Karpas-422 (cell line): Measurements from ENCODE around the gene PUM1. TPM values are rescaled to one million over a fixed set of nuclear protein-coding genes. Genes with fewer than 3 reads are reported as not detected.

ENCODE experiments used
- DNase-seq: peaks from one replicate; pipeline ENCODE4 v3.0.0-alpha.2; 2015
- H2AFZ ChIP-seq: fragments of 200-600 bp; sonication (generic); 2 replicates; pipeline ENCODE4 v1.6.1; 2014; ENCODE audit warnings: antibody characterized with exemption, low read length, mixed read lengths
- H3K27ac ChIP-seq: fragments of 200-600 bp; sonication (generic); 2 replicates; pipeline ENCODE4 v1.5.1; 2014; ENCODE audit warnings: mild to moderate bottlenecking, low read length, moderate library complexity
- H3K27me3 ChIP-seq: fragments of 200-600 bp; sonication (generic); 2 replicates; pipeline ENCODE4 v1.6.1; 2014; ENCODE audit warnings: low read length, mixed read lengths
- H3K36me3 ChIP-seq: fragments of 200-600 bp; sonication (generic); 2 replicates; pipeline ENCODE4 v1.6.1; 2014; ENCODE audit warnings: low read length, mixed read lengths; ENCODE audit not compliant: insufficient read depth
- H3K4me1 ChIP-seq: fragments of 200-600 bp; sonication (generic); 2 replicates; pipeline ENCODE4 v1.6.1; 2014; ENCODE audit warnings: mild to moderate bottlenecking, low read length, mixed read lengths
- H3K4me2 ChIP-seq: fragments of 200-600 bp; sonication (generic); 2 replicates; pipeline ENCODE4 v1.6.1; 2014; ENCODE audit warnings: low read length, low read depth, mild to moderate bottlenecking; ENCODE audit not compliant: poor library complexity, severe bottlenecking
- H3K4me3 ChIP-seq: fragments of 200-600 bp; sonication (generic); 2 replicates; pipeline ENCODE4 v1.5.1; 2014; ENCODE audit warnings: mild to moderate bottlenecking, antibody characterized with exemption, low read length, mixed read lengths
- H3K79me2 ChIP-seq: fragments of 200-600 bp; sonication (generic); 2 replicates; pipeline ENCODE4 v1.6.1; 2014; ENCODE audit warnings: mild to moderate bottlenecking, low read length, mixed read lengths
- H3K9ac ChIP-seq: fragments of 200-600 bp; sonication (generic); 2 replicates; pipeline ENCODE4 v1.6.0; 2014; ENCODE audit warnings: low read length
- H3K9me2 ChIP-seq: fragments of 200-600 bp; sonication (generic), shearing (Covaris generic); replicated peaks from 2 replicates; pipeline ENCODE4 v1.6.0; 2014; ENCODE audit warnings: mild to moderate bottlenecking, low read length, moderate library complexity; ENCODE audit not compliant: insufficient read depth
- H3K9me3 ChIP-seq: fragments of 300-700, 200-600 bp; sonication (generic); 2 replicates; pipeline ENCODE4 v1.6.1; 2014; ENCODE audit warnings: low read length, mixed read lengths
- H4K20me1 ChIP-seq: fragments of 200-600 bp; sonication (generic); 2 replicates; pipeline ENCODE4 v1.6.1; 2014; ENCODE audit warnings: mild to moderate bottlenecking, antibody characterized with exemption, low read length, low read depth; ENCODE audit not compliant: insufficient read depth
- total RNA-seq: library from RNA; depleted of rRNA; stranded (reverse); fragments of >200 nt; shearing (Covaris generic); gene quantifications from 2 replicates; pipeline ENCODE4 v1.2.3, GENCODE V29; 2014; ENCODE audit warnings: low replicate concordance

The PUM1 gene
- total RNA-seq, 1 experiment from 2014 or later, result 96.2 TPM

- Histone ChIP-seq H3K4me2 (no peak overlapping the region), H3K4me3 (no peak overlapping the region), H2AFZ (no peak overlapping the region), H3K79me2 (no peaks in the 10 kb centered on the region), H3K9ac (no peak overlapping the region), H3K27ac (no peak overlapping the region), H3K36me3 (peaks cover 20% of the 10 kb centered on the region; the same call in 1 of the 2 replicates), H3K9me3 (no peaks in the 10 kb centered on the region), H3K27me3 (no peaks in the 10 kb centered on the region), H3K9me2 (no peaks in the 10 kb centered on the region), H3K4me1 (no peaks in the 10 kb centered on the region), H4K20me1 (no peaks in the 10 kb centered on the region)
- no peak for DNase-seq
Observed at GRCh38 chr1:30929944-30930525, 135.5 kb downstream of the PUM1 start.

DNA sequence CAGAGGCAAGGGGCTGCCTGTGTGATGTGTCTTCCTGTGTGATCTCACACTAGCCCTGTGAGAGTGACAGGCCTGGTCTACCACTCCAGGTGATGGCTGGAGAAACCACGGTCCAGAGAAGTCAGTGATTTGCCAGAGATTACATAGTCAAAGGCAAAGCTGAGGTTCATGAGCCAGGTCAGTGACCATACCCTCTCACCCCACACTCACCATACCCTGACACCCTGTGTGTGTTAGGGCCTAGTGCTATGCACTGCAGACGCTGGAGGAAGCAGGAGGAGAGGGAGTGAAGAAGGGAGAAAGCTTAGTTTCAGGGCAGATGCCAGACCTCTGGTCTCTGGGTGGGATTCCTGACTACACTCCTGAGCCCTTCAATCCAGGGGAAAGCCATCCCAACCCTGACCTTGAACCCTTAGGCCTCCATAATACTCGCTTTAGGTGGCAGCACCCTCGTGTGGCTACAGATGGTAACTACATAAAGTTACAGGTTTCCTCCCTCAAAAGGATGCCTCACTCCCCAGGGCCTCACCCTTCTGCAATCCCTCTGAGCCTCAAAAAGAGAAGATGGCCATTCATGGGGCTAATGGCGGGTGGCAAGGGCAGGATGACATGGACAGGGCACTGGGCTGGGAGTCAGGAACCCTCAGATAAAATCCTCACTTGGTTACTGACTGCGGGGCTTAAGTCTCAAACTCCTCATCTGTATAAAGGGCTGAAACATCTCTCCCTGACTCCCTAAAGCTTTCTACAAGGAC lies 136.2 kb downstream of the PUM1 start:
- DNase-seq, result peak; percentile 84

DNA sequence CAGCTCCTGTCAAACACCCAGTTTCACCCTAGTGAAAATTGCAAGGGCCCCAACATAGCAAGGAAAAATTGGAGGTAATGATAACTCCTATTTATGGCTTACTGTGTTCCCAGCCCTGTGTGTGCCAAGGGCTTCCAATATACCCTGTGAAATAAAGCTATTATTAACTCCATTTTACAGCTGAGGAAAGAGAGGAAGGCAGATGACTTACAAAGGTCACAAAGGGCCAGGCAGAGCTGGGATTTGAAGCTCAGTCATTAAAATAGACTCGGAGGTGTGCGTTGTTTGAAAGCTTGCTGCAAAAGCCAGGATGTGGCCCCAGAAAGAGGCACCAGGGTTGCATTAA lies 136.8 kb downstream of the PUM1 start:
- H3K27ac ChIP-seq, result no peak overlapping the region

More for the DNA sequence above, 136.2 kb downstream of the PUM1 start:
- Histone ChIP-seq H3K9me3 (no peaks in the 10 kb centered on the region), H3K4me3 (no peak overlapping the region), H3K9ac (no peak overlapping the region), H2AFZ (no peak overlapping the region), H3K4me2 (no peak overlapping the region), H4K20me1 (no peaks in the 10 kb centered on the region), H3K4me1 (no peaks in the 10 kb centered on the region), H3K79me2 (no peaks in the 10 kb centered on the region), H3K27ac (no peak overlapping the region), H3K27me3 (no peaks in the 10 kb centered on the region), H3K36me3 (peaks cover 13% of the 10 kb centered on the region; the same call in 1 of the 2 replicates), H3K9me2 (no peaks in the 10 kb centered on the region)

GRCh38 chr1:30928171-30928570 lies 137.3 kb downstream of the PUM1 start:
- Histone ChIP-seq H3K36me3 (peaks cover 11% of the 10 kb centered on the region; the same call in 1 of the 2 replicates), H3K4me3 (no peak overlapping the region), H3K27me3 (no peaks in the 10 kb centered on the region), H2AFZ (no peak overlapping the region), H3K9ac (no peak overlapping the region), H3K4me1 (no peaks in the 10 kb centered on the region), H3K9me3 (no peaks in the 10 kb centered on the region), H3K27ac (no peak overlapping the region), H3K79me2 (no peaks in the 10 kb centered on the region), H4K20me1 (no peaks in the 10 kb centered on the region), H3K4me2 (no peak overlapping the region), H3K9me2 (no peaks in the 10 kb centered on the region)
- DNase-seq, result no peak

More for the DNA sequence above, 136.8 kb downstream of the PUM1 start:
- H3K4me2 ChIP-seq, result no peak overlapping the region
- DNase-seq, result no peak
- H3K79me2 ChIP-seq, result no peaks in the 10 kb centered on the region
- H3K27me3 ChIP-seq, result no peaks in the 10 kb centered on the region
- H3K9me3 ChIP-seq, result no peaks in the 10 kb centered on the region
- H3K4me3 ChIP-seq, result no peak overlapping the region
- H3K9ac ChIP-seq, result no peak overlapping the region
- H3K9me2 ChIP-seq, result no peaks in the 10 kb centered on the region
- H3K4me1 ChIP-seq, result no peaks in the 10 kb centered on the region
- H3K36me3 ChIP-seq, result peaks cover 11% of the 10 kb centered on the region; the same call in 1 of the 2 replicates
- no peak overlapping the region for H2AFZ ChIP-seq
- no peaks in the 10 kb centered on the region for H4K20me1 ChIP-seq

DNA sequence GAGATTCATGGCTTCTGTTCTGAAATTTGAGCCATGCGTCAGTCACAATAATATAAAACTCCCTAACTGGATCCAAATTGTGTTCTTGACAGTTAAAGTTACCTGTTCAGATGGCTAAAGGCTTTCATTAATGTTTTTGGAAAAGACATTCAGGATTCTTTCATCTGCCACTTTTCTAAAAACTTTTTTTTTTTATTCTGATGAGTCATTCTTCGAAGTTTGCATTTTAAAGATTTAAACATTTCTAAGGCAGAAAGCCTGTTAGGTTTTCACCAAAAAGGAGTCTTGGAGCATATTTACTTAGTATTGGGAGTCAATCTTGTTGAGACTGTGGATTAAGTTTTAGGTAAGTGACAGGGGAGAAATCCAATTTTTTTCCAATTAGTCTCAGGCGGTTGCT lies 138.1 kb downstream of the PUM1 start:
- peaks cover 8% of the 10 kb centered on the region; the same call in 1 of the 2 replicates for H3K36me3 ChIP-seq
- no peaks in the 10 kb centered on the region for H3K9me2 ChIP-seq
- H3K4me2 ChIP-seq, result no peak overlapping the region
- no peak overlapping the region for H3K9ac ChIP-seq
- H2AFZ ChIP-seq, result no peak overlapping the region
- no peaks in the 10 kb centered on the region for H3K9me3 ChIP-seq
- H3K4me1 ChIP-seq, result no peaks in the 10 kb centered on the region
- H3K27ac ChIP-seq, result no peak overlapping the region
- no peak overlapping the region for H3K4me3 ChIP-seq
- DNase-seq, result no peak
- no peaks in the 10 kb centered on the region for H3K79me2 ChIP-seq
- no peaks in the 10 kb centered on the region for H3K27me3 ChIP-seq
- no peaks in the 10 kb centered on the region for H4K20me1 ChIP-seq

- no peak overlapping the region for H3K4me3 ChIP-seq
Observed at GRCh38 chr1:30923597-30923996, 141.9 kb downstream of the PUM1 start.

GRCh38 chr1:30920827-30921226 lies 144.7 kb downstream of the PUM1 start:
- Histone ChIP-seq H3K9ac (no peak overlapping the region), H4K20me1 (no peaks in the 10 kb centered on the region), H3K4me1 (no peaks in the 10 kb centered on the region), H3K9me2 (no peaks in the 10 kb centered on the region), H3K4me2 (no peak overlapping the region), H3K27ac (no peak overlapping the region), H3K9me3 (no peaks in the 10 kb centered on the region), H3K27me3 (no peaks in the 10 kb centered on the region), H3K4me3 (no peak overlapping the region), H3K79me2 (no peaks in the 10 kb centered on the region), H2AFZ (no peak overlapping the region), H3K36me3 (no peaks in the 10 kb centered on the region)
- no peak for DNase-seq

More at GRCh38 chr1:30923597-30923996, 141.9 kb downstream of the PUM1 start:
- Histone ChIP-seq H3K4me2 (no peak overlapping the region), H3K36me3 (no peaks in the 10 kb centered on the region), H3K9me3 (no peaks in the 10 kb centered on the region), H3K79me2 (no peaks in the 10 kb centered on the region), H3K27ac (no peak overlapping the region), H4K20me1 (no peaks in the 10 kb centered on the region), H3K9me2 (no peaks in the 10 kb centered on the region), H2AFZ (no peak overlapping the region), H3K9ac (no peak overlapping the region), H3K27me3 (no peaks in the 10 kb centered on the region), H3K4me1 (no peaks in the 10 kb centered on the region)
- no peak for DNase-seq

DNA sequence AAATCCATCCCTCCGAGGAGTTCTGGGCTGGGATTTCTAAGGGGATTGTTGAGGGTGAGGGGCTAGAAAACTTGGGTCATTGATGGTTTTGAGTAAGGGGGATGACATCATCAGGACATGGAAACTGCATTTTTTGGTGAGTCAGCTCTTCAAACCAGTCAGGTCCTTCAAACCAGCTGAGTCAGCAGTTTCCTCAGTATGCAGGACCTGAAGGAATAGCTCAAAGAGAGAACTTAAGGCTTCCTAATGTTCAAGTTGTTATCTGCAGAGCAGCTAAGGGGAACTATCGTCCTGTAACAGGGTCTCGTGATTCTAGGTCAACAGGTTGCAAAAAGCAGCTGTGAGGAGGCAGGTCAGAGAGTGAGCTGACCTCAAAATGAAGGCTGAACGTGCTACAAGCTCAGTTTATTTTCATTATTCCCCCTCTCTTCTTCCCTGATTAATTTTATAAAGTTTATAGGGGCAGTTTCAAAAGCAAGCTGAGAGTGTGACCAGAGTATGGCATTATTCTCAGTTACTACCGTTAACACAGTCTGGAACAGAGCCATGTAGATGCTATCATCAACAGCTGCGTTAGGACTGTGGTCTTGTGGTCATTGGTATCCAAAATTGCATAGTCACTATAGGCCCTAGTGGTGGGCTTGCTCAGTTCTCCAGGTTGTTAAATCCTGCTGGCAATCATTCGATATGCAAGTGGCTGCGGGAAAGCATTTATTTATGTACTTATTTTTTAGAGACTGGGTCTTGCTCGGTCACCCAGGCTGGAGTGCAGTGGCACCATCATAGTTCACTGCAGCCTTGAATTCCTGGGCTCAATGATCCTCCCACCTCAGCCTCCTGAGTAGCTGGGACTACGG lies 146.3 kb downstream of the PUM1 start:
- H3K27ac ChIP-seq, result no peak overlapping the region
- no peaks in the 10 kb centered on the region for H3K4me1 ChIP-seq
- H3K4me3 ChIP-seq, result no peak overlapping the region
- H2AFZ ChIP-seq, result no peak overlapping the region
- H3K9me3 ChIP-seq, result no peaks in the 10 kb centered on the region
- H3K27me3 ChIP-seq, result no peaks in the 10 kb centered on the region
- DNase-seq, result no peak
- no peak overlapping the region for H3K4me2 ChIP-seq
- no peak overlapping the region for H3K9ac ChIP-seq
- no peaks in the 10 kb centered on the region for H4K20me1 ChIP-seq
- H3K9me2 ChIP-seq, result no peaks in the 10 kb centered on the region
- no peaks in the 10 kb centered on the region for H3K36me3 ChIP-seq
- no peaks in the 10 kb centered on the region for H3K79me2 ChIP-seq
